Transverse colon (tissue), 4 donors: ENCODE measurements around the gene TRIM37.

Source experiments
- CTCF ChIP-seq, 5 experiments: fragments of 200-600 bp in 3 of 5; fragments of 450-650 bp in 2 of 5; sonication (generic) in 3 of 5; IDR thresholded peaks; 1 replicate in 2 of 5; 2 replicates in 3 of 5; pipeline ENCODE4 v1.5.1; 2016 to 2017; ENCODE audit warnings: antibody characterized with exemption in 5 of 5, inconsistent platforms in 3 of 5, mild to moderate bottlenecking in 2 of 5, moderate library complexity in 1 of 5
- POLR2A ChIP-seq: fragments of 450-650 bp; IDR thresholded peaks from one replicate; pipeline ENCODE4 v1.6.1; 2016; ENCODE audit warnings: antibody characterized with exemption, mild to moderate bottlenecking, moderate library complexity
- POLR2AphosphoS5 ChIP-seq, 3 donors: sonication (generic); formaldehyde crosslinking; IDR thresholded peaks; one replicate each; pipeline ENCODE4 v1.6.1; 2016; ENCODE audit warnings: antibody characterized with exemption in 3 of 3

- no peak for TF ChIP-seq POLR2A
- TF ChIP-seq CTCF (IDR thresholded peaks at IDR 0.05) = no peak
- no peak for TF ChIP-seq POLR2AphosphoS5 (IDR thresholded peaks at IDR 0.05)
Observed at GRCh38 chr17:58969612-58970011, 137.1 kb downstream of the TRIM37 start.
